B cell (primary cell): Measurements from ENCODE around the gene ZFPM1. TPM values are rescaled to one million over a fixed set of nuclear protein-coding genes. Genes with fewer than 3 reads are reported as not detected.

Source experiments
- ATAC-seq: fragments of 200-7000 bp; cut with Tn5 transposase; one replicate; pipeline ENCODE4 v1.10.0; 2021; ENCODE audit warnings: low read depth, mild to moderate bottlenecking, moderate number of reproducible peaks, moderate library complexity
- CTCF ChIA-PET: fragments of 350-600 bp; sonication (Branson Sonifier 250); formaldehyde crosslinking; loops from one replicate; lab custom pipeline; 2021; ENCODE audit warnings: antibody characterized with exemption, inconsistent platforms; lab: Charles Lee
- POLR2A ChIA-PET: fragments of 350-600 bp; sonication (Branson Sonifier 250); formaldehyde crosslinking; loops from one replicate; lab custom pipeline; 2021; ENCODE audit warnings: antibody characterized with exemption; lab: Charles Lee
- DNase-seq: peaks from one replicate; pipeline ENCODE4 v3.0.0; 2013
- H2AFZ ChIP-seq: 2 replicates; pipeline ENCODE4 v1.6.1; 2012; ENCODE audit warnings: mild to moderate bottlenecking, low read depth, low read length; ENCODE audit not compliant: insufficient read depth, poor library complexity, severe bottlenecking
- H3K27ac ChIP-seq, 2 donors: 1 replicate in 1 of 2; 2 replicates in 1 of 2; pipeline ENCODE4 v1.5.1; 2012 to 2013; ENCODE audit warnings: low read length in 2 of 2, mild to moderate bottlenecking in 2 of 2, moderate library complexity in 1 of 2
- H3K27me3 ChIP-seq, 4 experiments: fragments of 200-600 bp in 1 of 4; sonication (generic) in 1 of 4; replicated peaks in 1 of 4; 1 replicate in 2 of 4; 2 replicates in 2 of 4; pipeline versions ENCODE4 v1.6.1 to v1.7.0; 2013 to 2016; ENCODE audit warnings: low read length in 3 of 4, mild to moderate bottlenecking in 2 of 4, mixed read lengths in 1 of 4, moderate library complexity in 1 of 4; ENCODE audit not compliant: insufficient read depth in 4 of 4, control insufficient read depth in 3 of 4; ENCODE audit errors: control extremely low read depth in 1 of 4
- H3K36me3 ChIP-seq, 2 experiments: replicated peaks in 1 of 2; 1 replicate in 1 of 2; 2 replicates in 1 of 2; pipeline versions ENCODE4 v1.6.1 to v1.7.1; 2013; ENCODE audit warnings: low read length in 1 of 2; ENCODE audit not compliant: insufficient read depth in 2 of 2, control insufficient read depth in 1 of 2; ENCODE audit errors: control extremely low read depth in 1 of 2, extremely low read depth in 1 of 2
- H3K4me1 ChIP-seq, 2 donors: fragments of 200-600 bp in 1 of 2; sonication (generic) in 1 of 2; 1 replicate in 1 of 2; 2 replicates in 1 of 2; pipeline versions ENCODE4 v1.5.1 to v1.6.1; 2013 to 2017; ENCODE audit warnings: low read length in 2 of 2; ENCODE audit not compliant: control insufficient read depth in 2 of 2, insufficient read depth in 2 of 2
- H3K4me2 ChIP-seq: replicated peaks from 2 replicates; pipeline ENCODE3; 2012; ENCODE audit warnings: mild to moderate bottlenecking, low read depth, low read length; ENCODE audit not compliant: poor library complexity, severe bottlenecking
- H3K4me3 ChIP-seq, 5 experiments: fragments of 200-600 bp in 1 of 5; sonication (generic) in 1 of 5; 1 replicate in 3 of 5; 2 replicates in 2 of 5; pipeline versions ENCODE4 v1.5.1 to v1.7.0; 2011 to 2016; ENCODE audit warnings: low read length in 4 of 5, mild to moderate bottlenecking in 4 of 5, low read depth in 2 of 5, control low read depth in 1 of 5, moderate library complexity in 1 of 5; ENCODE audit not compliant: insufficient read depth in 1 of 5; ENCODE audit errors: control extremely low read depth in 1 of 5, extremely low read depth in 1 of 5
- H3K79me2 ChIP-seq: fragments of 200-600 bp; sonication (generic); one replicate; pipeline ENCODE4 v1.6.0; 2016; ENCODE audit warnings: low read length; ENCODE audit not compliant: control insufficient read depth, insufficient read depth
- H3K9ac ChIP-seq: fragments of 200-600 bp; sonication (generic); 2 replicates; pipeline ENCODE4 v1.6.1; 2017; ENCODE audit warnings: mild to moderate bottlenecking, low read length, moderate library complexity
- H3K9me3 ChIP-seq, 3 donors: one replicate each; pipeline versions ENCODE4 v1.6.1 to v1.7.1; 2013; ENCODE audit warnings: low read length in 2 of 3; ENCODE audit not compliant: control insufficient read depth in 2 of 3, insufficient read depth in 1 of 3; ENCODE audit errors: control extremely low read depth in 1 of 3
- H4K20me1 ChIP-seq: 2 replicates; pipeline ENCODE4 v1.6.0; 2012; ENCODE audit warnings: mild to moderate bottlenecking, low read length; ENCODE audit not compliant: insufficient read depth, control insufficient read depth, poor library complexity, severe bottlenecking
- H3K27ac Mint-ChIP-seq: one replicate; pipeline ENCODE4 v1.8.0; 2021; ENCODE audit warnings: mixed read lengths
- H3K27me3 Mint-ChIP-seq: one replicate; pipeline ENCODE4 v1.8.0; 2021; ENCODE audit warnings: mixed read lengths
- H3K4me1 Mint-ChIP-seq: one replicate; pipeline ENCODE4 v1.8.0; 2021; ENCODE audit warnings: mixed read lengths
- H3K4me3 Mint-ChIP-seq: one replicate; pipeline ENCODE4 v1.8.0; 2021; ENCODE audit warnings: mixed read lengths
- H3K9me3 Mint-ChIP-seq: one replicate; pipeline ENCODE4 v1.8.0; 2022; ENCODE audit warnings: mixed read lengths; ENCODE audit not compliant: insufficient read depth
- EZH2 ChIP-seq: IDR thresholded peaks from 2 replicates; pipeline ENCODE4 v1.6.1; 2012; ENCODE audit warnings: borderline replicate concordance, low read depth, mild to moderate bottlenecking, moderate library complexity, low read length; ENCODE audit not compliant: insufficient read depth, poor library complexity, severe bottlenecking
- WGBS: methylation state at CpG from one replicate; pipeline ENCODE4 v1.1.5; 2013; ENCODE audit warnings: missing lambda C conversion rate; ENCODE audit not compliant: insufficient coverage; 5-methylcytosine and 5-hydroxymethylcytosine counted together
- intact Hi-C: fragments of 100-400 bp; cut with micrococcal nuclease; formaldehyde crosslinking; loops from one replicate; pipeline ENCODE4 v1.10.0; 2022
- polyA plus RNA-seq: library from polyadenylated mRNA; depleted of rRNA; stranded (reverse); fragments of >200 nt; gene quantifications from 2 replicates; pipeline ENCODE4 v1.2.3, GENCODE V29; 2012
- total RNA-seq, 2 donors: library from RNA; stranded (reverse); fragments of 120-200 nt in 1 of 2; gene quantifications; 1 replicate in 1 of 2; 2 replicates in 1 of 2; pipeline versions ENCODE4 v1.2.3 to v1.2.4, GENCODE V29; 2013 to 2022
- TF ChIP-seq, protein P1 (sequence below): fragments of 200-600 bp; IDR thresholded peaks from one replicate; pipeline ENCODE4 v1.8.0; 2022; ENCODE audit warnings: antibody characterized with exemption, mild to moderate bottlenecking

ZFPM1 gene
- total and polyA plus RNA-seq, 2 donors (not counting 1 experiment from before 2014, with no cell fraction given): 4.3 to 34.6 TPM

DNA sequence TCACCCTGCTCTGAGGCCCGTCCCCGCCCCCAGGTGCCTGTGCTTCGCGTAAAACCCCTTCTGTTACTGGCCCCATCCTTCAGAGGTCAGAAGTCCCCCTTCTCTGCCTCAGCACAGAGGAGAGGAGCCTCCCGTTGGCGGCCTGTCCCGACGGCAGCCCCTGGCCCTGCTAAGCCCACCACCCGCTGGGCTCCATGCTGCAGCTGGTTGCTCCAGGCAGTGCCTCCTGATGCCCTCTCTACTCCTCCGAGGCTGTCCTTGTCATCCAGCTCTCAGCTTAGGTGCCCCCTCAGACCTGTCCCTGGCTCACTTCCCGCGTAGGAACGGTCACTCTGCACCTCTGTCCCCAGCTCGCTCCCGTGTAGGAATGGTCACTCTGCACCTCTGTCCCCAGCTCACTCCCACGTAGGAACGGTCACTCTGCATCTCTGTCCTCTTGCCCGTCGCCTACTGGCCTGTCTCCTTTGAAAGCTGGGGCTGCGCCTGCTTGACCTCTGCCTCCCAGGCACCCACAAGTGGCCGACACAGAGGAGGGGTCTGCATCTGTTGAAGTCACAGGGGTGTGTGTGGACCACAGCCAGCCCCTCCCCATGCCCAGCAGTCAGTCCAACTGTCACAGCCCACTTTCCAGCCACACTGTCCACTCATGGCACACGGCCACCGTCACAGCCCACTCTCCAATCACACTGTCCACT, 85.4 kb downstream of the ZFPM1 start:
- Histone ChIP-seq H3K9ac (no peak overlapping the region), H4K20me1 (peaks cover 11% of the 10 kb centered on the region), H3K79me2 (peaks cover 10% of the 10 kb centered on the region), H3K4me1 (peaks cover 8 to 11% of the 10 kb centered on the region in 2 donors), H3K27ac (no peak overlapping the region), H3K36me3 (peaks cover 0 to 2% of the 10 kb centered on the region in 2 experiments), H3K27me3 (peaks cover 0 to 38% (median 9%) of the 10 kb centered on the region in 4 experiments), H3K4me3 (no peak overlapping the region), H2AFZ (no peak overlapping the region), H3K9me3 (peaks cover 2 to 26% (median 17%) of the 10 kb centered on the region in 3 donors), H3K4me2 (no peak overlapping the region)
- WGBS: 72% methylated on average over 23 of the region's 23 CpGs
- TF ChIP-seq EZH2: no peak
- TF ChIP-seq, protein P1, sequence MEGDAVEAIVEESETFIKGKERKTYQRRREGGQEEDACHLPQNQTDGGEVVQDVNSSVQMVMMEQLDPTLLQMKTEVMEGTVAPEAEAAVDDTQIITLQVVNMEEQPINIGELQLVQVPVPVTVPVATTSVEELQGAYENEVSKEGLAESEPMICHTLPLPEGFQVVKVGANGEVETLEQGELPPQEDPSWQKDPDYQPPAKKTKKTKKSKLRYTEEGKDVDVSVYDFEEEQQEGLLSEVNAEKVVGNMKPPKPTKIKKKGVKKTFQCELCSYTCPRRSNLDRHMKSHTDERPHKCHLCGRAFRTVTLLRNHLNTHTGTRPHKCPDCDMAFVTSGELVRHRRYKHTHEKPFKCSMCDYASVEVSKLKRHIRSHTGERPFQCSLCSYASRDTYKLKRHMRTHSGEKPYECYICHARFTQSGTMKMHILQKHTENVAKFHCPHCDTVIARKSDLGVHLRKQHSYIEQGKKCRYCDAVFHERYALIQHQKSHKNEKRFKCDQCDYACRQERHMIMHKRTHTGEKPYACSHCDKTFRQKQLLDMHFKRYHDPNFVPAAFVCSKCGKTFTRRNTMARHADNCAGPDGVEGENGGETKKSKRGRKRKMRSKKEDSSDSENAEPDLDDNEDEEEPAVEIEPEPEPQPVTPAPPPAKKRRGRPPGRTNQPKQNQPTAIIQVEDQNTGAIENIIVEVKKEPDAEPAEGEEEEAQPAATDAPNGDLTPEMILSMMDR: no peak
- peaks cover 6% of the 10 kb centered on the region for H3K27me3 Mint-ChIP-seq
- peaks cover 3% of the 10 kb centered on the region for H3K9me3 Mint-ChIP-seq
- H3K4me3 Mint-ChIP-seq: no peak overlapping the region
- ATAC-seq (no peak), DNase-seq (no peak)
- POLR2A ChIA-PET: no interaction called here
- peak overlapping the region; percentile 26 for H3K27ac Mint-ChIP-seq
- intact Hi-C loops: no loop called here
- H3K4me1 Mint-ChIP-seq: peaks cover 10% of the 10 kb centered on the region
- CTCF ChIA-PET: interaction anchor here (0.5 to 0.6 kb wide), 2 partner anchors 324 to 667 kb away, joined by 3 to 5 read pairs; no protein-coding TSS in a partner anchor

DNA sequence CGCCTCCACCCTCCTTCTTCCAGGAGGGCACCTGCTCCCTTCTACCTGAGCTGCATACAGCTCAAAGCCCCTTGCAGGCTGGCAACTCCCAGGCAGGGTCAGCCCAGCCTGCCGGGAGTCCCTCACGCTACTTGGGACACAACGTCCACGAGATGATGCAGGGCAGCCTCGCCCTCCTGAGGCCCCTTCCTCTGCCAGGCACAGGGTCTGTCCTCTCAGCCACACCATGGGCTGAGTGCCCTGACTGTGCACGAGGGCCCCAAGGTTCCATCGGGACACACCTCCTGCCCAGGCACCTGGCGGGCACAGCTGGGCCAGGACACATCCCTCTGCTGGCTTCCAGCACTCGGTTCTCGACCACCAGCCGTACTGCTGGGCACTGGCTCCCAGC, 86.2 kb downstream of the ZFPM1 start:
- Mint-ChIP-seq H3K27ac (no peak overlapping the region), H3K4me1 (peaks cover 10% of the 10 kb centered on the region)
- 72% methylated on average over 12 of the region's 12 CpGs for WGBS

More for the DNA sequence above, 86.2 kb downstream of the ZFPM1 start:
- CTCF ChIA-PET: no interaction called here
- H3K9me3 ChIP-seq: peaks cover 2 to 33% (median 24%) of the 10 kb centered on the region in 3 donors
- no peak for DNase-seq
- peaks cover 0 to 2% of the 10 kb centered on the region in 2 experiments for H3K36me3 ChIP-seq
- no peak overlapping the region for H3K27ac ChIP-seq
- intact Hi-C loops: no loop called here
- no peak for ATAC-seq
- peaks cover 11% of the 10 kb centered on the region for H4K20me1 ChIP-seq
- H3K79me2 ChIP-seq: peaks cover 10% of the 10 kb centered on the region
- H3K27me3 ChIP-seq: peaks cover 0 to 38% (median 9%) of the 10 kb centered on the region in 4 experiments
- Mint-ChIP-seq H3K9me3 (peaks cover 6% of the 10 kb centered on the region), H3K27me3 (peaks cover 8% of the 10 kb centered on the region), H3K4me3 (no peak overlapping the region)
- no peak overlapping the region for H3K4me3 ChIP-seq
- TF ChIP-seq, protein P1: no peak
- no peak for TF ChIP-seq EZH2
- H3K4me2 ChIP-seq: no peak overlapping the region
- H2AFZ ChIP-seq: no peak overlapping the region
- POLR2A ChIA-PET: no interaction called here
- no peak overlapping the region for H3K9ac ChIP-seq
- peaks cover 8 to 11% of the 10 kb centered on the region in 2 donors for H3K4me1 ChIP-seq
